SU-DHL-6 (cell line): ENCODE measurements around the gene POR.

ENCODE experiments used
- H2AFZ ChIP-seq: fragments of 200-600 bp; sonication (generic); 2 replicates; pipeline ENCODE4 v1.6.1; 2014; ENCODE audit warnings: low read depth, mild to moderate bottlenecking, moderate library complexity, mixed read lengths, antibody characterized with exemption, low read length; ENCODE audit not compliant: severe bottlenecking
- H3F3A ChIP-seq: fragments of 200-600 bp; shearing (Covaris generic); 2 replicates; pipeline ENCODE4 v1.6.0; 2016; ENCODE audit warnings: antibody characterized with exemption, mild to moderate bottlenecking; ENCODE audit not compliant: insufficient read depth
- H3K27ac ChIP-seq: fragments of 200-600 bp; sonication (generic); 2 replicates; pipeline ENCODE4 v1.5.1; 2016; ENCODE audit warnings: low read depth, mild to moderate bottlenecking, low read length, moderate library complexity, mixed read lengths
- H3K27me3 ChIP-seq: fragments of 200-600 bp; sonication (generic), shearing (Covaris generic); 2 replicates; pipeline ENCODE4 v1.6.0; 2014; ENCODE audit warnings: mild to moderate bottlenecking, low read length
- H3K36me3 ChIP-seq: fragments of 200-600 bp; sonication (generic); 2 replicates; pipeline ENCODE4 v1.6.1; 2014; ENCODE audit warnings: mild to moderate bottlenecking, low read length, mixed read lengths
- H3K4me2 ChIP-seq: fragments of 300-600, 200-600 bp; shearing (Covaris generic), sonication (generic); 2 replicates; pipeline ENCODE4 v1.6.0; 2014; ENCODE audit warnings: low read length, low read depth, mild to moderate bottlenecking; ENCODE audit not compliant: poor library complexity, severe bottlenecking
- H3K4me3 ChIP-seq: fragments of 200-600 bp; sonication (generic); 2 replicates; pipeline ENCODE4 v1.5.1; 2014; ENCODE audit warnings: antibody characterized with exemption, low read length, mild to moderate bottlenecking, mixed read lengths; ENCODE audit not compliant: insufficient read depth, poor library complexity, severe bottlenecking
- H3K79me2 ChIP-seq: fragments of 200-600 bp; sonication (generic); 2 replicates; pipeline ENCODE4 v1.6.1; 2014; ENCODE audit warnings: mild to moderate bottlenecking, low read length, moderate library complexity; ENCODE audit not compliant: insufficient read depth
- H3K9ac ChIP-seq: fragments of 200-600 bp; sonication (generic); 2 replicates; pipeline ENCODE4 v1.7.0; 2014; ENCODE audit warnings: mild to moderate bottlenecking, low read length
- H3K9me2 ChIP-seq: fragments of 200-600 bp; sonication (generic); replicated peaks from 2 replicates; pipeline ENCODE4 v1.6.1; 2014; ENCODE audit warnings: low read length; ENCODE audit not compliant: insufficient read depth
- H3K9me3 ChIP-seq: fragments of 200-600 bp; sonication (generic); 2 replicates; pipeline ENCODE4 v1.6.1; 2014; ENCODE audit warnings: low read length, mixed read lengths; ENCODE audit not compliant: insufficient read depth
- H4K20me1 ChIP-seq: fragments of 200-600 bp; sonication (generic); 2 replicates; pipeline ENCODE4 v1.6.1; 2014; ENCODE audit warnings: low read depth, mild to moderate bottlenecking, antibody characterized with exemption, low read length, moderate library complexity, mixed read lengths
- CTCF ChIP-seq: fragments of 200-600 bp; sonication (generic); IDR thresholded peaks from one replicate; pipeline ENCODE4 v1.5.1; 2017; ENCODE audit warnings: antibody characterized with exemption, mild to moderate bottlenecking, low read length, moderate library complexity; ENCODE audit not compliant: insufficient read depth, poor library complexity, severe bottlenecking
- EZH2phosphoT487 ChIP-seq: fragments of 200-600 bp; sonication (generic), shearing (Covaris generic); conservative IDR thresholded peaks from 2 replicates; pipeline ENCODE4 v1.6.1; 2018; ENCODE audit warnings: mild to moderate bottlenecking, antibody characterized with exemption, low read length, moderate library complexity, mixed read lengths

The POR gene

GRCh38 chr7:75989500-75990388 is 74.8 kb downstream of the POR start:
- Histone ChIP-seq H3K9ac (no peak overlapping the region), H3K9me2 (no peaks in the 10 kb centered on the region), H3F3A (no peaks in the 10 kb centered on the region), H2AFZ (no peak overlapping the region), H3K36me3 (no peaks in the 10 kb centered on the region), H3K4me2 (no peak overlapping the region), H4K20me1 (no peaks in the 10 kb centered on the region), H3K79me2 (no peaks in the 10 kb centered on the region), H3K4me3 (no peak overlapping the region), H3K9me3 (no peaks in the 10 kb centered on the region), H3K27ac (no peak overlapping the region), H3K27me3 (no peaks in the 10 kb centered on the region)
- no peak for TF ChIP-seq CTCF
- no peak for TF ChIP-seq EZH2phosphoT487

- H4K20me1 ChIP-seq, result no peaks in the 10 kb centered on the region
- no peaks in the 10 kb centered on the region for H3K9me2 ChIP-seq
- H2AFZ ChIP-seq, result no peak overlapping the region
- no peaks in the 10 kb centered on the region for H3K79me2 ChIP-seq
- H3K27me3 ChIP-seq, result no peaks in the 10 kb centered on the region
- H3K27ac ChIP-seq, result no peak overlapping the region
- H3K4me3 ChIP-seq, result no peak overlapping the region
- H3K4me2 ChIP-seq, result no peak overlapping the region
- H3K36me3 ChIP-seq, result no peaks in the 10 kb centered on the region
- no peak overlapping the region for H3K9ac ChIP-seq
- H3K9me3 ChIP-seq, result no peaks in the 10 kb centered on the region
- TF ChIP-seq EZH2phosphoT487 (no peak), CTCF (no peak)
- H3F3A ChIP-seq, result no peaks in the 10 kb centered on the region
Observed at GRCh38 chr7:75991531-75992082, 76.7 kb downstream of the POR start.

GRCh38 chr7:75992083-75992755 is 77.3 kb downstream of the POR start:
- Histone ChIP-seq H3F3A (no peaks in the 10 kb centered on the region), H3K36me3 (no peaks in the 10 kb centered on the region), H3K4me2 (no peak overlapping the region)

More at GRCh38 chr7:75992083-75992755, 77.3 kb downstream of the POR start:
- no peaks in the 10 kb centered on the region for H4K20me1 ChIP-seq
- H3K79me2 ChIP-seq, result no peaks in the 10 kb centered on the region
- no peak for TF ChIP-seq CTCF
- no peak for TF ChIP-seq EZH2phosphoT487
- no peaks in the 10 kb centered on the region for H3K9me3 ChIP-seq
- H2AFZ ChIP-seq, result no peak overlapping the region
- no peak overlapping the region for H3K9ac ChIP-seq
- no peaks in the 10 kb centered on the region for H3K9me2 ChIP-seq
- no peak overlapping the region for H3K4me3 ChIP-seq
- no peaks in the 10 kb centered on the region for H3K27me3 ChIP-seq
- H3K27ac ChIP-seq, result no peak overlapping the region
